CD4-positive, alpha-beta T cell treated with Interleukin-12 subunit alpha and Interleukin-12 subunit beta, for 1 hour (primary cell): ENCODE data around the gene KCTD6.
A peak's percentile ranks its signal among the peaks of the same experiment; 100 is the strongest.
"Not testable (repeated sequence)": the region's sequence is repeated elsewhere in the genome, so short reads cannot be mapped to it uniquely, and the experiment has no call there.

Experiments used
- DNase-seq: peaks from one replicate; pipeline ENCODE4 v3.0.0-alpha.2; 2020

KCTD6 gene

GRCh38 chr3:58527440-58527839, 35.5 kb downstream of the KCTD6 start:
- not testable (repeated sequence) for DNase-seq

DNA sequence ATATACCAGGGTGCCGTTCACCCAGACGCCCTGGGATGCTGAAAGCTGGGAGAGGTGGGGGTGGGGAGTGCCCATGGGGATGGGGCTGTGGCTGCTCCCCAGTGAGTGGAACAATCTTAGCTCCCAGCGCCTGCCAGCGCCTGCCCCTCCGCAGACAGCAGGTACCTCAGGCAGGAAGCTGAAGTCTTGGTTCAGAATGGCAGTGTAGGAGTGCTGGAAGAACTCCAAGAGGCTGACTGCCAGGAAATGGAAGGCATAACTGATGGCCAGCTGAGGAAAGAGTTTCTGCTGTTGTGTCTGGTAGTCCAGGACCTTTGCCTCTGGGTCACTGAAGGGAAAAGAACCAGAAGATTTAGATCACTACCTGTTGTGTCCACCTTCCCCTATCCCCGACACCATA, 36.7 kb downstream of the KCTD6 start:
- DNase-seq = no peak

- DNase-seq = no peak
Observed at GRCh38 chr3:58529516-58530353, 37.8 kb downstream of the KCTD6 start.

GRCh38 chr3:58530354-58530865, 38.5 kb downstream of the KCTD6 start:
- no peak for DNase-seq

DNA sequence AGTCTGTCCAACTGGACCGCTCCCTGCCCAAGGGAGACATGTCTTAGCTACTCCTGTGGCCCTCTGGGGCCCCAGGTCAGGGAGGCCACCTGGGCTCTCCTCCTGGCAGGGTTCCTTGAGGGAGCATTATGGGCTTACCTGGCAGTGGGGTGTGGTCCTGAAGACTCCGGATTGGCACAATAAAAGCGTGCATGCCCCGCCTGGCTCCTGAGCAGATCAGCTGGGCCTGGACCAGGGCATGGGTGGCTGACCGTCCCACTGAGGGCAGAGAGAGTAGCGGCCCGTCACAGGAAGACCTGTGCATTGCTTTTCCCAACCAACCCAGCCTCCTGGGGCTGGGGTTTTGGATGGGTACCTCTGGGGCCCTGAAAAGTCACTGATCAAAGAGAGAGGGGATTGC, 39.7 kb downstream of the KCTD6 start:
- DNase-seq = no peak

- DNase-seq = no peak
Observed at GRCh38 chr3:58531956-58532355, 40.1 kb downstream of the KCTD6 start.

GRCh38 chr3:58532794-58533220, 40.9 kb downstream of the KCTD6 start:
- DNase-seq = peak; percentile 83

DNA sequence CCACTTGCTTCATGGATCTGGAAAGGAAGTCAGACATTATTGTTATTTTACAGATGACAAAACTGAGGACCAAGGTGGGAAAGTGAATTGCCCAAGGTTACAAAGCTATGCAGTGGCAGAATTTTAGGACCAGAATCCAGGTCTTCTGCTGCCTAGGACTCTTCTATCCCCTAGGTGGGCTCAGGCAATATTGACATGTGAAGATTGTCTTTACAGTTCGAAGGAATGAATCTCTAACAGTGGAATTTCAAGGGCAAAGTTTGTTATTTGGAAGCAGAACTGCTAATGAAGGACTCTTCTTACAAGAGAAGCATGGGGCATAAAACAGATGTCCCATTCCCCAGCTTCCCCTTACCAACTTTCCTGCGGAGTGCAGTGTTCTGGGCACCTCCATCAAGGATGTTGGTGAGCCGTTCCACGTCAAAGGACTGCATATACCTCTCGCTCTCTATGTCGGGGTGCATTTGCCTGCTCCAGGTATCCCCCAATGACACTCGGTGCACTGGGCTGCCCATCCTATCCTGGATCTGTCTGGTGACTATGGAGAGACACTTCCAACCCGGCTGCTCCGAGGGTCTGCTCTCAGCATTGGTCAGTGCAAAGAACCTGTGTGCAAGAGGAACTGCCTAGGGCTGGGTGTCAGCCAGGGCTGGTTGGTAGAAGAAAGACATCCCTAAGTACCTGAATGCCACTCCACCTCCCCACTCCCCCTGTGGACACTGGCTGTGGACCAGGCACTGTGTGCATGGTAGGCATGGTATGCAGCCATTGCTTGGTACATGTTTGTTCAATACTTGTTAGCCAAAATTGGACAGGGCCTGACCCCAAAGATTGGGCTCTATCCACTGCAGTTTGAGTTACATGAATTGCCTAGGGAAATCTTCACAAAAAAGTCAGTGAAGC, 42.9 kb downstream of the KCTD6 start:
- no peak for DNase-seq

- no peak for DNase-seq
Observed at GRCh38 chr3:58535531-58536500, 43.9 kb downstream of the KCTD6 start.

DNA sequence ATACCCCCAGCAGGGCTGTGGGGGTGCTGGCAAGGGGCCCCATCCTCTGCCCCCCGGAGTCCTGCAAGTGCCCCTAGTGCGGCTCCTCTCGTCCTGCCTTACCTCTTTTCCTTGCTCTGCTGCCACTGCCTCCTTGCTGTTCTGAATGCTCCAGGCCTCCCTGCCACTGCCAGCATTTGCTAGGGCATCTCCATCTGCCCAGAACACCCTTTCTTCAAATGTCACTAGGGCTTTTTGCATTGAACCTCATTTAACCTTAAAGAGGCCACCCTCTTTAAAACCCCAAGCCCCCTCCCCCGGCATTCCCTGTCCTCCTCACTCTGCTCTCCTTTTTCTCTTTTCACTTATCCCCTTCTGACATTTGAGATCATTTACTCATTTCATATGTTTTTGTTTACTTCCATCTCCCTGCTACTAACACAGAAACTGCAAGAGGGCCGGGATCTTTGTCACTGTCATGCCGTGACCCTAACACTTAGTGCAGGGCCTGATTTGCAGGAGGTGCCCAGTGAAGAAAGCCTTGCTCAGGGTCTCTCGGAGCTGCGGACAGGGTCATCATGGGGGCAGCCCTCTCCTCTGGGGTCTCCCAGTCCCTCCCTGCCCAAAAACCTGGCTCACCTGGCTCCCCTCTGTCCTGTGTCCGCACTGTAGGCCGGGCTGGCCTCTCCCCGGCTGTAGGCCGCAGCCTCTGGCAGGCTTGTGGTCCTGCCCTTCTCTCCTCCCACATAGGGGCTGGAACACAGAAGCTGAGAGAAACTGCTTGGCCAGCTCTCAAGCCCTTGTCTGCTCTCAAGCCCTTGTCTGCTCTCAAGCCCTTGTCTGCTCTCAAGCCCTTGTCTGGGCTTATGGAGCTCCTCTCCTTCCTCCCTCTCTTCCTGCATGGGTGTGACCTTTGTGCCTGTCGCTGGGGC, 44.9 kb downstream of the KCTD6 start, which contains the start of gene ACOX2:
ACOX2 (minus strand) TSS at position 690 of the 911 bp plus-strand sequence. CDS start 2,084 bp downstream, outside the sequence.
- DNase-seq = no peak

DNA sequence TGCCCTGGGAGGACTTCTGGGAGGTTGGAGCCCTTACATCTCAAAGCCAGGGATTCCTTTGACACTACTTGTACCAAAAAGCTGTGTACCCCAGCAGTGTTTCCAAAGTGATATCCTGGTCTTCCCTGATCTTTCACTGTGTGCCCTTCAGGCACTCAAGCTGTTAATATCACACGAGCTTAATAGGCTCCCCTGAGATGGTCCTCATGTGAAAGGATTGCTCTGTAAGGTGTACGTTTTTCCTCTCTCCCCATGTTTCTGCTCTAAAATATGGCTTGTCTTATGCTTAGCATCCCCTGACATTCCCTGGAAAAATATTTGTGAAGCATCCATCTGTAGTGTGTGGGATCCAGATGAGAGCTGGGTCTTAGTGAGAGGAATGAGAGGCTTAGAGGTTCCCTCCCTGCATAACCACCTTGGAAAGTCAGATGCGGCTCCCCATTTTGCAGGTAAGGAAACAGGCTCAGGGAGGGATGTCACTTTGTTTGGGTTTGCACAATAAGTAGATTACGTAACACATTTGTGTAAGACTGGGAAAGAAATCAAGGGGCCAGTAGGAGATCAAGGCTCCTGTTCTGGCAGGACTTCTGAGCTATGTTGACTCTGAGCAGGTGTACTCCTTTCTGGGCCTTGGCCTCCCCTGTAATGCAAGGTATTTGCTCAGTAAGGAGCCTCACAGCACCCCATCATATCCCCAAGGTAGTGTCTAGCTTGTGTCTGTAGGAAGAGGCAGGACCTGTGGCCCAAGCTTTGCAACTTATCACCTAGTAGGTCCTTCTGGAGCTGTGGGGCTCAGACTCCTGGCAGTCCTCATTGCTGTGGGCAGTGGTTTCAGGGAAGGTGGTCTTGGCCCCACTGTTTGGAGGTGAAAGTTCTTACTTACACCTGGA, 45.8 kb downstream of the KCTD6 start:
- no peak for DNase-seq

DNA sequence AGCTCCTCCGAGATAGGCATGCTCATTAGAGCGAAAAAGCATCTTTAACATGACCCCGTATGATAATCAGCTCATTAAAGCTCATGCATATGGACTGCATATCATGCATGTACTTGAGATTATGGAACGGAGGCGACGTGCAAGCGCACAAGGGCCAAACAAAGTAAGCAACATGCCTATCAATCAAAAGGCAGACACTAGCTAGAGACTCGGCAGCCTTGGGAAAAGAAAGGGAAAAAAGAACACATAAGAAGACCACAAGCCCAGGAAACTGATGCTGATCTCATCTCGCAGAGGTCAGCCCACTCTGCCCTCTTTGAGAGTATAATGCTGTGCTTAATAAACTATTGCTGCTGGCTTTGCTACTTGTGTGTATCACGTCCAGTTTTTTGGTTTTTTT, 47.7 kb downstream of the KCTD6 start:
- no peak for DNase-seq

GRCh38 chr3:58540176-58540858, 48.4 kb downstream of the KCTD6 start:
- no peak for DNase-seq

DNA sequence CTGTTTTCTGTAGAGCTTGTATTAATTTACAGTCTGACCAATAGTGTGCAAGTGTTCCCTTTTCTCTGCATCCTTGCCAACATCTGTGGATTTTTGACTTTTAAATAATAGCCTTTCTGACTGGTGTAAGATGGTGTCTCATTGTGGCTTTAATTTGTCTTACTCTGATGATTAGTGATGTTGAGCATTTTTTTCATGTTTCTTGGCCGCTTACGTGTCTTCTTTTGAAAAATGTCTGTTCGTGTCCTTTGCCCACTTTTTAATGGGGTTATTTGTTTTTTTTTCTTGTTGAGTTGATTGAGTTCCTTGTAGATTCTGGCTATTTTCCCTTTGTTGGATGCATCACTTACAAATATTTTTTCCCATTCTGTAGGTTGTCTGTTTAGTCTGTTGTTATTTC, 52.6 kb downstream of the KCTD6 start:
- no peak for DNase-seq

- no peak for DNase-seq
Observed at GRCh38 chr3:58551636-58552180, 59.8 kb downstream of the KCTD6 start.
